Astrocyte of the spinal cord (primary cell): ENCODE data around the gene HRH3.

Source experiments
- DNase-seq: peaks from one replicate; pipeline ENCODE4 v3.0.0; 2011; ENCODE audit warnings: low read depth, low spot score
- H3K4me3 ChIP-seq: 2 replicates; pipeline ENCODE4 v1.5.1; 2011; ENCODE audit warnings: low read depth, mild to moderate bottlenecking, low read length, moderate library complexity
- CTCF ChIP-seq: IDR thresholded peaks from 2 replicates; pipeline ENCODE4 v1.5.1; 2012; ENCODE audit warnings: low read depth, mild to moderate bottlenecking, low read length, inconsistent platforms
- in situ Hi-C: cut with HindIII; loops from 2 replicates; pipeline ENCODE4 v1.10.0; 2017; ENCODE audit warnings: low sequenced_read_pairs

Gene HRH3

GRCh38 chr20:62174870-62175624 lies 45.0 kb downstream of the HRH3 start:
- TF ChIP-seq CTCF: no peak
- no peak overlapping the region for H3K4me3 ChIP-seq
- in situ Hi-C loops: no loop called here
- DNase-seq: no peak

GRCh38 chr20:62174021-62174804 lies 45.9 kb downstream of the HRH3 start:
- no peak for DNase-seq
- in situ Hi-C loops: no loop called here
- no peak overlapping the region for H3K4me3 ChIP-seq
- TF ChIP-seq CTCF: no peak

- in situ Hi-C loops: no loop called here
- no peak overlapping the region for H3K4me3 ChIP-seq
- DNase-seq: no peak
- TF ChIP-seq CTCF: no peak
Measured at GRCh38 chr20:62172666-62173065, 47.4 kb downstream of the HRH3 start.

GRCh38 chr20:62171245-62171644 lies 48.8 kb downstream of the HRH3 start:
- no peak overlapping the region for H3K4me3 ChIP-seq
- no peak for DNase-seq
- in situ Hi-C loops: no loop called here
- TF ChIP-seq CTCF: no peak

- TF ChIP-seq CTCF: no peak
- in situ Hi-C loops: no loop called here
- no peak for DNase-seq
- H3K4me3 ChIP-seq: no peak overlapping the region
Measured at GRCh38 chr20:62170536-62170935, 49.5 kb downstream of the HRH3 start.

GRCh38 chr20:62168890-62169435 lies 51.1 kb downstream of the HRH3 start:
- in situ Hi-C loops: no loop called here
- no peak for TF ChIP-seq CTCF
- no peak overlapping the region for H3K4me3 ChIP-seq
- no peak for DNase-seq
